Stimulated activated naive CD8-positive, alpha-beta T cell treated with anti-CD3 and anti-CD28 coated beads, Interleukin-15, Interleukin-2, amounts not matched to agents 100 ng/mL and 50 ng/mL, for 24 hours (primary cell): ENCODE data around the gene NECAP2.
"Not testable (repeated sequence)": the region's sequence is repeated elsewhere in the genome, so short reads cannot be mapped to it uniquely, and the experiment has no call there.

ENCODE experiments used
- H3K27ac Mint-ChIP-seq: one replicate; pipeline ENCODE4 v1.8.0; 2021; ENCODE audit warnings: mild to moderate bottlenecking, mixed read lengths
- H3K27me3 Mint-ChIP-seq: one replicate; pipeline ENCODE4 v1.8.0; 2021; ENCODE audit warnings: mixed read lengths
- H3K36me3 Mint-ChIP-seq: one replicate; pipeline ENCODE4 v1.8.0; 2021; ENCODE audit warnings: low read depth, mixed read lengths
- H3K4me1 Mint-ChIP-seq: one replicate; pipeline ENCODE4 v1.8.0; 2021; ENCODE audit warnings: low read depth, mixed read lengths
- H3K4me3 Mint-ChIP-seq: one replicate; pipeline ENCODE4 v1.8.0; 2021; ENCODE audit warnings: mild to moderate bottlenecking, mixed read lengths
- H3K9me3 Mint-ChIP-seq: one replicate; pipeline ENCODE4 v1.8.0; 2021; ENCODE audit warnings: mixed read lengths

Gene NECAP2

GRCh38 chr1:16464917-16465625 is 24.5 kb downstream of the NECAP2 start:
- Mint-ChIP-seq H3K36me3 (peaks cover 34% of the 10 kb centered on the region), H3K27me3 (no peaks in the 10 kb centered on the region), H3K27ac (no peak overlapping the region), H3K4me1 (no peaks in the 10 kb centered on the region), H3K4me3 (no peak overlapping the region), H3K9me3 (no peaks in the 10 kb centered on the region)

DNA sequence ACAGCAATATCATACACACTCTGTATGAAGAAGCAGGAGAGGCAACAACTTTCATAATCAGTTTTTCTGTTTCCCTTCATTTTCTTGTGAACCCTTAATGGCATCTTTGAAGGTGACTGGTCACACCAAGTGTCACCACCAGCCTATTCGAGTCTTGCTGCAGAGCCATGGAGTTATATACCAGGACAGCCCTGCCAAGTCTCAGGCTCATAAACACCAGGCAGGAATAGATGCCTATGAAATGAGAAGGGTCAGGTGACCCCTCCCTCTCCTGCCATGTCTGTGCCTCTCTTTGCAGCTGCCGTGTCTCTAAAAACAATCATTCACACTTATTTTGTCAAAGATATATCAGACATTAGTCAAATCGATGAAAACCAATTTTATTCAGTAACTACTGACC is 28.0 kb downstream of the NECAP2 start:
- Mint-ChIP-seq H3K27me3 (no peaks in the 10 kb centered on the region), H3K4me3 (no peak overlapping the region), H3K27ac (no peak overlapping the region), H3K4me1 (no peaks in the 10 kb centered on the region), H3K36me3 (peaks cover 14% of the 10 kb centered on the region), H3K9me3 (no peaks in the 10 kb centered on the region)

GRCh38 chr1:16474166-16474800 is 33.8 kb downstream of the NECAP2 start:
- H3K4me1 Mint-ChIP-seq: no peaks in the 10 kb centered on the region
- H3K27me3 Mint-ChIP-seq: no peaks in the 10 kb centered on the region
- no peak overlapping the region for H3K27ac Mint-ChIP-seq
- no peaks in the 10 kb centered on the region for H3K9me3 Mint-ChIP-seq
- peaks cover 7% of the 10 kb centered on the region for H3K36me3 Mint-ChIP-seq
- no peak overlapping the region for H3K4me3 Mint-ChIP-seq

DNA sequence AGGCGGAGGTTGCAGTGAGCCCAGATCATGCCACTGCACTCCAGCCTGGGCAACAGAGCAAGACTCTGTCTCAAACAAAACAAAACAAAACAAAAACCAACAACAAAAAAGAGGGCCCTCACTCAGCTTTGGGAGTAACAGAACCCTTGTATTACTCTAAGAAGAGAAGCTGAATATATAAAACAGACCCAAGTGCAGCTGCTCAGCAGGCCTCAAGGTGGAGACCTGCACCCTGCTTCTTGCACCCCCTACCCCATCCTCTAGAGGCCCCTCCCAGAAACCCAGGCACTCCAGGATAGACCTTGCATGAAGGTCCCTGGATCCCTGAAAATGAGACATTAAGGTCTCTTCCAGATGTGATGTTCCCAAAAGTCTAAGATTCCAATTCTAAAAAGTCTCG is 34.4 kb downstream of the NECAP2 start:
- not testable (repeated sequence) for H3K27ac Mint-ChIP-seq, H3K4me1 Mint-ChIP-seq, H3K4me3 Mint-ChIP-seq, H3K9me3 Mint-ChIP-seq, H3K27me3 Mint-ChIP-seq, H3K36me3 Mint-ChIP-seq

DNA sequence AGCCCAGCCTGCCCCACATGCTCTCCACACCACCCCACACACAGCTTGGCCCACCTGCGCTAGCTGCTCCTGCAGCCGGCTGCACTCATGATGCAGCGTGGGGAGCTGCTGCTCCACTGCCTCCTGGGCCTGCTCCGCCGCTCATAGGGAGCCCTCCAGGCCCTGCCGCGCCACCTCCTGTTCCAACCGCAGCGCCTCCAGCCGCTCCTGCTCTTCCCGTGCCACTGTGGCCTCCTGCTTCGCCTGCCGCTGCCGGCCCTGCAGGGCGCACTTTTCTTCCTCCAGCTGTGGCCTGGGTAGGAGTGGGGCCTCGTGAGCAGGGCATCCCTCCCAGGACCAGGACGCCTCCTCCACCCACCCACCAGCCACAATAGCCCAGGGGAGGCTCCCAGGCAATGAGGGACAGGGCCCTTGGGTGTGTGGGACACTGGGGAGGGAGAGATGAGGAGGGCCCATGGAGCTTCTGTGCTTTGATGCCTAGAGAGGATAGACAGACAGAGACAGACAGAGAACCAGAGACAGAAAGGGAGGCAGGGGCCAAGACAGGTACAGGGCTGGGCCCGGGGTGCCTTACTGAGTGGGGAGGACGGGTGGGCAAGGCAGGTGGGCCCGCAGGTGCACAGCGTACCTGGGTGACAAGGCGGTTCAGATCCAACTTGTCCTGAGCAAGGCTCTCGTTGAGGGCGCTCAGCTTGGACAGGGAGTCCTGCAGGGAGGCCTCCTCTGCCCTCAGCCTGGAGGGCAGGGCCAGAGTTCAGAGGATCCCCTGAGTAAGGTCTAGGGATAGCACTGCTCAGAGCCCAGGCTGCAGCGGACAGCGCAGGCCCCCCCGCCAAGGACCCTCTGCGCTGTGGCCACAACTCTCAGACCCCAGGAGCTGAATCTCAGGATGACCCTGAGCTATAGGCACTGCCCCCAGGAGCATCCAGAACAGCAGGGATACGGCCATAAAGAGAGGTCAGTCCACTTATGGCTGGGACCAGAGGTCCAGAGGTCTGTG is 35.5 kb downstream of the NECAP2 start:
- H3K27ac Mint-ChIP-seq, H3K4me1 Mint-ChIP-seq, H3K9me3 Mint-ChIP-seq, H3K4me3 Mint-ChIP-seq, H3K27me3 Mint-ChIP-seq: not testable (repeated sequence)
- peaks cover 13% of the 10 kb centered on the region for H3K36me3 Mint-ChIP-seq

- H3K27ac Mint-ChIP-seq: no peak overlapping the region
- H3K4me3 Mint-ChIP-seq: no peak overlapping the region
- peaks cover 17% of the 10 kb centered on the region for H3K36me3 Mint-ChIP-seq
- H3K9me3 Mint-ChIP-seq: no peaks in the 10 kb centered on the region
- no peaks in the 10 kb centered on the region for H3K4me1 Mint-ChIP-seq
- H3K27me3 Mint-ChIP-seq: no peaks in the 10 kb centered on the region
Observed at GRCh38 chr1:16478091-16478490, 37.6 kb downstream of the NECAP2 start.

DNA sequence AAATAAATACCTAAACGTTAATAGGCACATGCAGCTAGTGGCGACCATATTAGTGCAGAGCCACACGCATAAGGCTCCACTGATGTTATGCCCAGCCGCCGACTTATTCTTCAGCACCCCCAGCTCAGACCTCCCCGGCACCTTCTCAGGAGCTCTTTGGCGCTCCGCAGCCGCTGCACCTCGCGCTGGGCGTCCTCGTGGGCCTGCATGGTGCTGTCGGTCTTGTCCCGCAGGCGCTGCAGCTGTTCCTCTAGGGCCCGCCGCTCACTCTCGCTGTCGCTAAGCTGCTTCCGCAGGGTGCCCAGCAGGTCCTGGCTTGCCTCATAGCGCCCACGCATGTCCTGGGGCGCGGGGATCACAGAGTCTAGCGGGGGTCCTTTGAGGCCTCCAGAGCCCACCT is 42.6 kb downstream of the NECAP2 start:
- not testable (repeated sequence) for H3K4me3 Mint-ChIP-seq, H3K27me3 Mint-ChIP-seq, H3K36me3 Mint-ChIP-seq, H3K4me1 Mint-ChIP-seq, H3K27ac Mint-ChIP-seq, H3K9me3 Mint-ChIP-seq

GRCh38 chr1:16483639-16484500 is 43.3 kb downstream of the NECAP2 start:
- H3K27me3 Mint-ChIP-seq, H3K4me3 Mint-ChIP-seq, H3K9me3 Mint-ChIP-seq: not testable (repeated sequence)

GRCh38 chr1:16484501-16484835 is 43.9 kb downstream of the NECAP2 start:
- Mint-ChIP-seq H3K36me3 (peaks cover 10% of the 10 kb centered on the region), H3K4me3 (no peak overlapping the region), H3K9me3 (no peaks in the 10 kb centered on the region), H3K4me1 (no peaks in the 10 kb centered on the region), H3K27me3 (no peaks in the 10 kb centered on the region), H3K27ac (no peak overlapping the region)

More at GRCh38 chr1:16483639-16484500, 43.3 kb downstream of the NECAP2 start:
- H3K36me3 Mint-ChIP-seq, H3K27ac Mint-ChIP-seq, H3K4me1 Mint-ChIP-seq: not testable (repeated sequence)

DNA sequence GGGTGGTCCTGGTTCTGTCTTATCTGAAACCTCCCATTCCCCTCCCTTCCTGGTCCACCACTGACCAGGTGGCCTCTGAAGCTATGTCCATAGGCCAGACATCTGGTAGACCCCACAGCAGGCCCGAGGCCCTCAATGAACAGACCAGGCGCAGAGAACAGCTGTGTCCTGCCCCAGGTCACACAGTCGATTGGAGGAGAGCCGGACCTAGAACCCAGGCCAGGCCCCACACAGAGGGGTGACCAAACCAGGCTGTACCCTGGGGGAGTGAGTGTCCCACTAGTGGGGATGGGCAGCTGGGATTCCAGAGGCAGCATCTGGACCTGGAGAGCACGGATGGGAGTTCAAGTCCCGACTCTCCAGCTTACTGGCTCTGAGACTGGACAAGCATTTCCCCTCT is 44.4 kb downstream of the NECAP2 start:
- Mint-ChIP-seq H3K4me1 (no peaks in the 10 kb centered on the region), H3K27me3 (no peaks in the 10 kb centered on the region), H3K36me3 (peaks cover 10% of the 10 kb centered on the region), H3K9me3 (no peaks in the 10 kb centered on the region), H3K27ac (no peak overlapping the region), H3K4me3 (no peak overlapping the region)

GRCh38 chr1:16486316-16486715 is 45.8 kb downstream of the NECAP2 start:
- H3K4me1 Mint-ChIP-seq, H3K27ac Mint-ChIP-seq, H3K27me3 Mint-ChIP-seq, H3K4me3 Mint-ChIP-seq, H3K36me3 Mint-ChIP-seq, H3K9me3 Mint-ChIP-seq: not testable (repeated sequence)

DNA sequence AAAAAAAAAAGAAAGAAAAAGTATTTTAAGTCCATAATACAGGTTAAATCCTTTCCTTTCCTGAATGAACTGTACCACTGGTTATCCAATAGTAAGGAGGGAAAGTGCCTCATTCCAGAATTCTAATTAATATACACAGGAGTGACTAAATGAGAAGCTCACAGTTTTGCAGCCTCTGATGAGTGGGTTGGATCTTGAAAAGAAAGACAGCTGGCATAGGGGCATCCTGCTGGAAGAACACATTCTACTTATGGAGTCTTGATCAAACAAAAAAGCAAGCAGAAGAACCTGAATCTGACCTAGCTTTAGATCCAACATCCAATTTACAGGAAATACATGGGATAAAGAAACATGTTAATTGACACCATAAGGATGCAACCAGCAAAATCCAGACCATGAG is 46.5 kb downstream of the NECAP2 start:
- not testable (repeated sequence) for H3K4me1 Mint-ChIP-seq, H3K4me3 Mint-ChIP-seq, H3K9me3 Mint-ChIP-seq, H3K36me3 Mint-ChIP-seq, H3K27me3 Mint-ChIP-seq, H3K27ac Mint-ChIP-seq

DNA sequence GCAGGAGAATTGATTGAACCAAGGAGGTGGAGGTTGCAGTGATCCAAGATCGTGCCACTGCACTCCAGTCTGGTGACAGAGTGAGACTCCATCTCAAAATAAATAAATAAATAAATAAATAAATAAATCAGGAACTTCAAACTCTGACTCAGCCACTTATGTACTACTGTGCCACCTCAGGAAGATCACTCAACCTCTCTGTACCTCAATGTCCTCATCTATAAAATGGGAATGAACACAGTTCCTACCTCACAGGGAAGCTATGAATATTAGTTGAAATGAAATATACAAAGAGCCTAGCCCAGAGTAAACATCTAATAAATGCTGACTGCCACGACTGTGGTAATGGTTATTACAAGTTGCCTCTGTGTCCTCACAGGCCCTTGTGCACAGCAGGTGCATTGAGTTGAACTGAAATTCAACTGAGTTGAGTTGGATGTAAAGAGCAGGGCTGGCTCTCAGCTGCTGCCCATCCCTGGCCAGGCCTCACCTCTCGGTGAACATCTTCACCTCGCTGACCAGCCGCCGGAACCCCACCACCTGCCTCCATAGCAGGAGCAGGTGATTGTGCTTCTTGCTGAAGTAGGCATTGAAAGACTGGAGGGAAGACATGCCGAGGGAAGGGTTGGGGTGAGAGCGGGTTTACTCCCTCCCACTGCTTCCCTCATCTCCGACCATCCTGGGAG is 48.8 kb downstream of the NECAP2 start:
- not testable (repeated sequence) for H3K4me3 Mint-ChIP-seq, H3K9me3 Mint-ChIP-seq, H3K27ac Mint-ChIP-seq, H3K4me1 Mint-ChIP-seq, H3K36me3 Mint-ChIP-seq, H3K27me3 Mint-ChIP-seq

- Mint-ChIP-seq H3K9me3 (no peaks in the 10 kb centered on the region), H3K27ac (no peak overlapping the region), H3K4me3 (no peak overlapping the region), H3K4me1 (peaks cover 7% of the 10 kb centered on the region), H3K36me3 (no peaks in the 10 kb centered on the region), H3K27me3 (no peaks in the 10 kb centered on the region)
Observed at GRCh38 chr1:16491056-16491675, 50.6 kb downstream of the NECAP2 start.
